ENCODE measurements around the gene IFI35. TPM values are rescaled to one million over a fixed set of nuclear protein-coding genes. Genes with fewer than 3 reads are reported as not detected.

Gene IFI35
- total and polyA plus RNA-seq, 9 of the 15 experiments (the other 6 are each of a cell fraction or from before 2014, with no cell fraction given): 4.4 to 13.1 (median 10.2) TPM

DNA sequence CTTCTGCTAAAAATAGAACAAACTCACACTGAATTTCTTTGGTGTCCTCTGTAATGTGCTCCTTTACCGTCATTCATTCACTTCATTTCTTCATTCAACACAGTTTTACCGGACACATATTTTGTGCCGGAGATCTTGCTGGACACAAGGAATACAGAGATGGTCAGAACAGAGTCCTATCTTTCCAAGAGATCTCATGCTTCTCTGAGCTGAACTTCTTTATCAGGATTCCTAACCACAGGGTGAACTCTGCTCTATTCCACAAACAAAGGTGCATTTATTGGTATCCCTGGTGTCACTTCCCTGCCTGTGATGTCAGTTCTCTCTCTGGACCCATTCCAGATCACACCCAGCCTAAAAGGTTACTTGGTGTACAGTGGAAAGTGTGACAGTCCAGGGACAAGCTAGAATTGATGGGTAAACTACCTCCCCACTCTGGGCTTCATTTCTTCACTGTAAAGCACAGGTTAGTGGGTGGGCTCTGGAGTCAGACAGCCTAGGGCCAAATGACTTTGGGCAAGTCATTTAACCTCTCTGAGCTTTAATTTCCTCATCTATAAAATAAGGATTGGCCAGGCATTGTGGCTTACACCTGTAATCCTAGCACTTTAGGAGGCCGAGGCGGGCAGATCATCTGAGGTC, 4.2 kb downstream of the IFI35 start (continued):
- TF ChIP-seq, protein P1, sequence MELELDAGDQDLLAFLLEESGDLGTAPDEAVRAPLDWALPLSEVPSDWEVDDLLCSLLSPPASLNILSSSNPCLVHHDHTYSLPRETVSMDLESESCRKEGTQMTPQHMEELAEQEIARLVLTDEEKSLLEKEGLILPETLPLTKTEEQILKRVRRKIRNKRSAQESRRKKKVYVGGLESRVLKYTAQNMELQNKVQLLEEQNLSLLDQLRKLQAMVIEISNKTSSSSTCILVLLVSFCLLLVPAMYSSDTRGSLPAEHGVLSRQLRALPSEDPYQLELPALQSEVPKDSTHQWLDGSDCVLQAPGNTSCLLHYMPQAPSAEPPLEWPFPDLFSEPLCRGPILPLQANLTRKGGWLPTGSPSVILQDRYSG (tag; conservative IDR thresholded peaks at IDR 0.05; ENCODE audit: low read depth): no peak
- TF ChIP-seq FOXK2 (conservative IDR thresholded peaks at IDR 0.05 in 1 of 2, IDR thresholded peaks at IDR 0.05 in 1 of 2; ENCODE audit: low read depth in 2 of 2): no peak
- TF ChIP-seq ZNF24 (IDR thresholded peaks at IDR 0.05): peak; percentile 99
- TF ChIP-seq MEF2D (tag; conservative IDR thresholded peaks at IDR 0.05; ENCODE audit: low read depth): 0 out of 2 replicates have a peak, but pooled peaks have one; percentile 56
- peak; percentile 55; the same call in 1 of the 2 replicates for TF ChIP-seq SOX6 (IDR thresholded peaks at IDR 0.05)
- no peak for TF ChIP-seq ZBTB40 (IDR thresholded peaks at IDR 0.05)
- no peak for TF ChIP-seq ZBTB40 (CRISPR knock-in tag; IDR thresholded peaks at IDR 0.05)
- no peak for TF ChIP-seq SMAD3 (CRISPR knock-in tag; conservative IDR thresholded peaks at IDR 0.05)
- no peak for TF ChIP-seq PRDM10 (IDR thresholded peaks at IDR 0.05; ENCODE audit: partially characterized antibody)
- peak; percentile 34; the same call in 1 of the 2 replicates for TF ChIP-seq CREM (IDR thresholded peaks at IDR 0.05; ENCODE audit: low read depth)
- TF ChIP-seq MTF1 (CRISPR knock-in tag; IDR thresholded peaks at IDR 0.05; ENCODE audit: borderline replicate concordance): no peak
- TF ChIP-seq RBFOX2 (IDR thresholded peaks at IDR 0.05; ENCODE audit: low read depth, low read length): no peak
- TF ChIP-seq ZNF79 (CRISPR knock-in tag; IDR thresholded peaks at IDR 0.05; ENCODE audit: low read depth): no peak
- TF ChIP-seq GATAD2A (IDR thresholded peaks at IDR 0.05): no peak
- no peak for TF ChIP-seq KAT7 (CRISPR knock-in tag; IDR thresholded peaks at IDR 0.05; ENCODE audit: borderline replicate concordance)
